GM13977 (cell line): ENCODE measurements around the gene CASK.
A peak's percentile ranks its signal among the peaks of the same experiment; 100 is the strongest.

Source experiments
- DNase-seq: peaks from one replicate; pipeline ENCODE4 v3.0.0; 2012; ENCODE audit warnings: low spot score
- in situ Hi-C: fragments of 300-500 bp; cut with MboI; formaldehyde crosslinking; loops from one replicate; pipeline ENCODE4 v1.12.0; 2022; ENCODE audit warnings: low sequenced_read_pairs, low pct_unique_long_range_greater_than_20kb, mixed read lengths, inconsistent platforms; ENCODE audit not compliant: unreplicated experiment
- TF ChIP-seq, protein P1 (sequence below): IDR thresholded peaks from 2 replicates; pipeline ENCODE4 v1.5.1; 2012; ENCODE audit warnings: mild to moderate bottlenecking, control low read depth; ENCODE audit not compliant: insufficient read depth; ENCODE audit errors: extremely low read depth, missing control alignments

Gene CASK

DNA sequence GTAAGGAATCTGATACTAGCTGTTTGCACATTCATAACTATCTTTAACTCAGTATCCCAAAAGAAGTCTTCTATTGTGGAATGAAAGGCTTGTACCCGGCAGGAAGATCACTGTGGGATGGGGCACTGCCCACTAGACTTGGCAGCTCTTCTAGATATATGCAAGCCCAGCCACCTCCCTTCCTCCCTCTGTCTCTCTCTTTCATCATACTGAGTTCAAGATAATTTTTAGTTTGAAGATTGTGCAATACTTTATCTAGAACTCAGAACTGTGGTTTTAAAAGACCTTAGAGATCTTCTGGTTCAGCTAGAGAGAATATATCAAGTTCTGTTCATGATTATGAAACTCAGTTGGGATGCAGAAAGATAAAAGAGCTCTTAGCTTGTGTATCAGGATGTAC is 257.1 kb downstream of the CASK start:
- in situ Hi-C loops: no loop called here

DNA sequence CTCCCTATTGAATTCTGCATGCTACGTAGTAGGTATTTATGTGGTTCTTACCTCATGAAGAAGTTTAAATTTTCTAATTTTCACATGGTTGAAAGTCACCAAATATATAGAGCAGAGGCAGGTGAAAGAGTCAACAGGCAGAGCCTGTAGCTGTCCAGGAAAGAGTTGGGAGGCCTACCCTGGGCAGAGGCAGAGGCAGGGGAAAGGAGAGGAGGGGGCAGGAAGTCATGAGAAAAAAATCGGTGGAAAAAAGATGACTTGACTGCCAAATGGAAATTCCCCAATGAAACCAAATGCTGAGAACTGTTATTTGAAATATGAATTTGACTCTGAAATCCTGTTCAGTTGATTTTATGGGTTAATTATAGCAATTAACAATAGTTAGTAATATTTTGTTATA is 257.7 kb downstream of the CASK start:
- in situ Hi-C loops: no loop called here
- TF ChIP-seq, protein P1, sequence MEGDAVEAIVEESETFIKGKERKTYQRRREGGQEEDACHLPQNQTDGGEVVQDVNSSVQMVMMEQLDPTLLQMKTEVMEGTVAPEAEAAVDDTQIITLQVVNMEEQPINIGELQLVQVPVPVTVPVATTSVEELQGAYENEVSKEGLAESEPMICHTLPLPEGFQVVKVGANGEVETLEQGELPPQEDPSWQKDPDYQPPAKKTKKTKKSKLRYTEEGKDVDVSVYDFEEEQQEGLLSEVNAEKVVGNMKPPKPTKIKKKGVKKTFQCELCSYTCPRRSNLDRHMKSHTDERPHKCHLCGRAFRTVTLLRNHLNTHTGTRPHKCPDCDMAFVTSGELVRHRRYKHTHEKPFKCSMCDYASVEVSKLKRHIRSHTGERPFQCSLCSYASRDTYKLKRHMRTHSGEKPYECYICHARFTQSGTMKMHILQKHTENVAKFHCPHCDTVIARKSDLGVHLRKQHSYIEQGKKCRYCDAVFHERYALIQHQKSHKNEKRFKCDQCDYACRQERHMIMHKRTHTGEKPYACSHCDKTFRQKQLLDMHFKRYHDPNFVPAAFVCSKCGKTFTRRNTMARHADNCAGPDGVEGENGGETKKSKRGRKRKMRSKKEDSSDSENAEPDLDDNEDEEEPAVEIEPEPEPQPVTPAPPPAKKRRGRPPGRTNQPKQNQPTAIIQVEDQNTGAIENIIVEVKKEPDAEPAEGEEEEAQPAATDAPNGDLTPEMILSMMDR: no peak
- DNase-seq: no peak

More for the DNA sequence above, 257.1 kb downstream of the CASK start:
- DNase-seq: no peak
- TF ChIP-seq, protein P1: no peak

DNA sequence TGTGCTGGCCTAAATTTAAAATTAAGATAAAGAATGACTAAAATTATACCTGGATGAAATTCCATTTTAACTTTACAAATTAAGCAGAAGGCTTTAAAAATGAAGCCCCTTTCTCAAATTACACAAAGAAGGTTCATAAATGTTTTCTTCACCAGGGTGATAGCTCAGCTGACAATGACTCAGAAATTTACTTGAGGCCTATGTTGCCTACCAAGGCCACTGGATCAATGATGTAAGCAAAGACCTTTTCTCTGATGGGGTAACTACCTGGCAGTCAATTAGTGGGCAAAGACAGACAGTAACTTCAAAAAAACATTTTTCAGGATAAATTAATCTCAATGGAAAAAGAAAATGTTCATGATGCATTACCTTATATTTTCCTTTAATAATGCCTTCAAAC is 258.4 kb downstream of the CASK start:
- DNase-seq: no peak
- in situ Hi-C loops: no loop called here
- TF ChIP-seq, protein P1: no peak

DNA sequence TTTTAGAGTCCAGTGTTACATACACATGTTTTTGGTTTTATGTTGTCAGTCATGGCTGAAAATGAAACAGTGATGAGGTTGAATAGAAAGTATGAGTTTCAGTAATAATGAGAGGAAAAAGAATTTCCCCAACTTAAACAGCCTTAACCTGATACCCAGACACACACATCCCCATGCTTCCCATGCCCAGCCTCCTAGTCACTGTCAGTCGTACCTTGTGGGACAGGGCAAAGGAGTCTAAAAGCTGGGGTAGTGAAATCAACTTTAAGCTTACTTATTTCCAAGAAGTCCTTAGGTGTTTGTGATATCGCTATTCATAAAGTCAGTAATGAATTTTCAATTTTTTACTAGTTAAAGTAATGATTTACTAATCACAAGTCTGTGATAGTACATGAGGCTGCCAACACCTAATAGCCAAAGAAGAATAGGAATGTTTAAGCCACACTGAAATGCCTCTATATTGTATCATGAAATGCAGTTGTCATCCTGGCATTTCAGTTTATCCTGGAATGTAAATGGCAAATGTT is 258.9 kb downstream of the CASK start:
- TF ChIP-seq, protein P1: no peak
- in situ Hi-C loops: no loop called here
- DNase-seq: peak; percentile 52

DNA sequence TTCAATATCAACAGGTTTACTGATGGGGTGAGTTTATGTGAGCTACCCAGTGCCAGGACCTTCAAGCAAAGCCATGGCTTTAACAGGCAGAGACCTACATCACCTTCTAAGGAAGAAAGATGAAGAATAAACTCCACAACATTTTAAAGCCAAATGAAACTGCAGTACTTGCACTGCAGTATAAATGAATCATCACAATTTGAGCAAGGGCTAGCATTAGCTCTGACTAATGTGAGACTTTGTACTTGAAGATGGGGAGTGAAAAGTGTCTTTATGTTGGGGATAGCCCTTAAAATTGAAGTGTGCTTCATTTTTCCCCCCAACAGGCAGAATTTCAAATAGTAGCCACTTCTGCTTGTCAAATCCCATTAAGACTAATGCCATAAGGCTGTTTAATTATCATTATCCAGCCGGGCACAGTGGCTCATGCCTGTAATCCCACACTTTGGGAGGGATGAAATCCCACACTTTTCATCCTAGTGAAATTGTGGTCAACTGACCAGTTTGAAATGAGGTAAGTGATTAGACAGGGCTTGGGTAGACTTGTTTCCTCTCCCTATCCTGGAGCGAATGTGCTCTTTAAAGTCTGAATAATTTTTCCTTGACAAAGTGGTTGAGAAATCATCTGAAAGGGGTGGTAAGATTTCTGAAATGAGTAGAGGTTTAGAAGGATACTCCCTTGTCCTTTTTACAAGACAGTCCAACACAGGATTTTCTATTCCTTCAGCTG is 261.8 kb downstream of the CASK start:
- TF ChIP-seq, protein P1: no peak
- in situ Hi-C loops: no loop called here
- DNase-seq: no peak

DNA sequence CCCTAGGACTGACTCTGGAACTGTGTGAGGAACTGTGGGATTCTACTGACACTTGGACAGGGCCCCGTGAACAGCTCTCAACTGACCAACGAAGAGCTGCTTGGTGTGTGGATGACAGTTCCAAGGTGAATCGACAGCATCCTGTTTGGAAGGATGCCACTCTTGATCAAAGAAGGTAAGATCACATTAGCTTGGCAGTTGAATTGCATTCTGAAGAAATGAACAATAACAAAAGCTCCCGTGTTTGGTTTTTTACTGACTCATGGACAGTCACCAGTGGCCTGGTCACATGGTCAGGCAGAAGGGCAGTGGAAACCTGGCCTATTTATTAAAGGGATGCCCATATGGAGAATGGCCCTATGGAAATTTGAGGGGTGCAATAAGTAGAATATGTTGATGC is 267.7 kb downstream of the CASK start:
- in situ Hi-C loops: no loop called here
- TF ChIP-seq, protein P1: no peak
- no peak for DNase-seq
